K562 (cell line): Measurements from ENCODE around the gene CYB5R4. TPM values are rescaled to one million over a fixed set of nuclear protein-coding genes. Genes with fewer than 3 reads are reported as not detected.

Experiments used
- ADNP ChIP-seq: fragments of 200-800 bp; sonication (Bioruptor generic); IDR thresholded peaks from 2 replicates; pipeline ENCODE4 v1.6.1; 2016; ENCODE audit warnings: missing genetic modification characterization, missing compliant biosample characterization
- ARID1B ChIP-seq: fragments of 450-650 bp; IDR thresholded peaks from 2 replicates; pipeline ENCODE4 v1.6.1; 2016; ENCODE audit warnings: antibody characterized with exemption, mild to moderate bottlenecking, inconsistent platforms
- ATF3 ChIP-seq, 2 experiments: fragments of 450-650 bp in 1 of 2; sonication (generic) in 1 of 2; formaldehyde crosslinking in 1 of 2; IDR thresholded peaks in 1 of 2; conservative IDR thresholded peaks in 1 of 2; 2 replicates each; pipeline versions ENCODE4 v1.6.1 to v1.8.1; 2016 to 2023; ENCODE audit warnings: mild to moderate bottlenecking in 2 of 2, moderate library complexity in 2 of 2, inconsistent platforms in 1 of 2, missing genetic modification reagents in 1 of 2
- BHLHE40 ChIP-seq: IDR thresholded peaks from 2 replicates; pipeline ENCODE4 v1.6.1; 2011; ENCODE audit warnings: low read length, improper control_type of control experiment
- CHD4 ChIP-seq: fragments of 200-600 bp; sonication (generic); IDR thresholded peaks from 3 replicates; pipeline ENCODE4 v1.6.1; 2012; ENCODE audit warnings: low read depth, mild to moderate bottlenecking, mixed read lengths, low read length, inconsistent platforms; ENCODE audit not compliant: insufficient read depth, insufficient replicate concordance, poor library complexity, severe bottlenecking
- E2F8 ChIP-seq: fragments of 450-650 bp; IDR thresholded peaks from 2 replicates; pipeline ENCODE4 v1.7.1; 2018; ENCODE audit warnings: mild to moderate bottlenecking, low read depth; ENCODE audit not compliant: partially characterized antibody
- JUN ChIP-seq, 2 experiments: sonication (generic) in 1 of 2; formaldehyde crosslinking in 1 of 2; IDR thresholded peaks; 2 replicates each; pipeline versions ENCODE4 v1.6.1 to v1.8.0; 2012 to 2022; ENCODE audit warnings: borderline replicate concordance in 2 of 2, mild to moderate bottlenecking in 2 of 2, improper control_type of control experiment in 1 of 2, low read depth in 1 of 2, low read length in 1 of 2, missing genetic modification reagents in 1 of 2
- JUNB ChIP-seq: fragments of 450-650 bp; formaldehyde crosslinking; conservative IDR thresholded peaks from 2 replicates; pipeline ENCODE4 v1.4.0; 2020; ENCODE audit warnings: mild to moderate bottlenecking
- KDM4B ChIP-seq, 2 experiments: fragments of 450-650 bp in 1 of 2; sonication (generic) in 1 of 2; IDR thresholded peaks; 2 replicates each; pipeline ENCODE4 v1.6.1; 2016 to 2017; ENCODE audit warnings: borderline replicate concordance in 2 of 2, antibody characterized with exemption in 1 of 2, low read depth in 1 of 2, mild to moderate bottlenecking in 1 of 2
- L3MBTL2 ChIP-seq: fragments of 450-650 bp; IDR thresholded peaks from 2 replicates; pipeline ENCODE4 v1.6.1; 2016; ENCODE audit warnings: mild to moderate bottlenecking, moderate library complexity
- MTF1 ChIP-seq: fragments of 250-450 bp; sonication (Bioruptor Pico); IDR thresholded peaks from 2 replicates; pipeline ENCODE4 v1.9.0; 2021; ENCODE audit warnings: moderate library complexity, mild to moderate bottlenecking, inconsistent platforms, borderline replicate concordance
- NFIX ChIP-seq: fragments of 250-450 bp; sonication (Bioruptor Pico); IDR thresholded peaks from 2 replicates; pipeline ENCODE4 v1.4.0; 2020; ENCODE audit warnings: low read depth, mild to moderate bottlenecking, moderate library complexity
- PTRF ChIP-seq: fragments of 450-650 bp; IDR thresholded peaks from 2 replicates; pipeline ENCODE4 v1.6.1; 2016; ENCODE audit warnings: mild to moderate bottlenecking, missing genetic modification characterization, missing compliant biosample characterization
- RAD51 ChIP-seq: fragments of 450-650 bp; IDR thresholded peaks from 2 replicates; pipeline ENCODE4 v1.7.1; 2016; ENCODE audit warnings: low read depth, mild to moderate bottlenecking, borderline replicate concordance
- RCOR1 ChIP-seq, 2 experiments: IDR thresholded peaks; 2 replicates each; pipeline ENCODE4 v1.6.1; 2012; ENCODE audit warnings: low read depth in 2 of 2, low read length in 2 of 2, borderline replicate concordance in 1 of 2, improper control_type of control experiment in 1 of 2
- SMC3 ChIP-seq: conservative IDR thresholded peaks from 2 replicates; pipeline ENCODE4 v1.6.1; 2011; ENCODE audit warnings: low read depth, low read length, improper control_type of control experiment; ENCODE audit not compliant: insufficient read depth
- SOX6 ChIP-seq: fragments of 450-650 bp; IDR thresholded peaks from 2 replicates; pipeline ENCODE4 v1.6.1; 2014; ENCODE audit warnings: mild to moderate bottlenecking
- TEAD4 ChIP-seq, 2 experiments: sonication (generic) in 1 of 2; formaldehyde crosslinking in 1 of 2; IDR thresholded peaks; 2 replicates each; pipeline versions ENCODE4 v1.6.1 to v1.8.0; 2012 to 2022; ENCODE audit warnings: borderline replicate concordance in 1 of 2, inconsistent platforms in 1 of 2, low read length in 1 of 2, mild to moderate bottlenecking in 1 of 2, missing genetic modification reagents in 1 of 2
- THRA ChIP-seq: fragments of 450-650 bp; IDR thresholded peaks from 2 replicates; pipeline ENCODE4 v1.6.1; 2017; ENCODE audit warnings: mild to moderate bottlenecking, moderate library complexity
- ZBTB17 ChIP-seq: fragments of 450-650 bp; formaldehyde crosslinking; IDR thresholded peaks from 2 replicates; pipeline ENCODE4 v1.4.0; 2020; ENCODE audit warnings: mild to moderate bottlenecking
- ZNF511 ChIP-seq: sonication (generic); formaldehyde crosslinking; IDR thresholded peaks from 2 replicates; pipeline ENCODE4 v1.8.0; 2022; ENCODE audit warnings: mild to moderate bottlenecking, missing genetic modification reagents
- ZNF76 ChIP-seq: fragments of 250-450 bp; sonication (Bioruptor Pico); IDR thresholded peaks from 2 replicates; pipeline ENCODE4 v1.4.0; 2020; ENCODE audit warnings: mild to moderate bottlenecking, moderate library complexity, borderline replicate concordance
- polyA plus RNA-seq, 8 experiments: library from polyadenylated mRNA; depleted of rRNA in 4 of 8; stranded (reverse) in 5 of 8; unstranded in 3 of 8; fragments of >200 nt; fragmentation: Nextera tagmentation in 2 of 8; fragmentation: Illumina TruSeq in 1 of 8; extraction: Ambion mirVana in 2 of 8; extraction: Trizol in 1 of 8; gene quantifications; 2 replicates each; pipeline versions ENCODE4 v1.2.1 to v1.2.3, GENCODE V29; 2011 to 2014; ENCODE audit warnings: inconsistent platforms in 1 of 8, missing spikeins in 1 of 8
- total RNA-seq, 7 experiments: library from RNA; depleted of rRNA in 6 of 7; stranded (reverse); fragments of >200 nt in 6 of 7; fragmentation: Illumina TruSeq in 2 of 7; extraction: Trizol in 2 of 7; gene quantifications; 2 replicates each; pipeline versions ENCODE4 v1.2.1 to v1.2.3, GENCODE V29; 2011 to 2021; ENCODE audit warnings: low replicate concordance in 1 of 7

CYB5R4 gene
- total and polyA plus RNA-seq, 9 of the 15 experiments (the other 6 are each of a cell fraction or from before 2014, with no cell fraction given): 5.9 to 23.1 (median 19.0) TPM

DNA sequence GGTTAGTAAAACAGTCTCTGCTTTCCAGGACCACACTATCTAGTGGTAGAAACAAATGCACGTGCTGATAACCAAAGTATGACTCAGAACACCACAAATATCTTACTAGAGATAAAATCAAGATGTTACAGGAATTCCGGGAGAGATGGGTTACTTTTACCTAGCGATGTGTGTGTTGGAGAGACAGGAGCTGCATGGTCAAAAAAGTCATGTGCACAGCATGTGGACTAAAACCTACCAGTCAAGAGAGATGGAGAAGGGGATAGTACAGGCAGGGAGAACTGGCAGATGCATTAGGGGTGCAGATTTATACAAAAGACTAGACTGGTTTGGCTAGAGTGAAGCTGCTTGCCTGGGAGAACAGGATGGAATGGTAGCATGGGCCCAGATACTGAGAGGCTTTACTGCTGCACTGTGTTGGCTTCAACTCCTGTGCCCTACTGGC is 98.8 kb downstream of the CYB5R4 start (continued):
- TF ChIP-seq CHD4 (no peak), SMC3 (no peak), RAD51 (no peak), TEAD4 (IDR thresholded peaks at IDR 0.05; ENCODE audit: low read length) (peak; percentile 50; the same call in 1 of the 2 replicates), TEAD4 (CRISPR knock-in tag; IDR thresholded peaks at IDR 0.05; ENCODE audit: borderline replicate concordance) (no peak), MTF1 (CRISPR knock-in tag) (no peak), ZBTB17 (CRISPR knock-in tag) (no peak), NFIX (no peak), ZNF511 (CRISPR knock-in tag) (no peak), BHLHE40 (peak; percentile 56), ZNF76 (CRISPR knock-in tag) (no peak), SOX6 (peak; percentile 34; the same call in 1 of the 2 replicates), ADNP (tag) (0 out of 2 replicates have a peak, but pooled peaks have one; percentile 15), KDM4B (IDR thresholded peaks at IDR 0.05; ENCODE audit: borderline replicate concordance in 2 of 2, low read depth in 1 of 2) (no peak), ATF3 (IDR thresholded peaks at IDR 0.05) (peak; percentile 62; the same call in 1 of the 2 replicates), ATF3 (CRISPR knock-in tag; conservative IDR thresholded peaks at IDR 0.05) (no peak), THRA (no peak), PTRF (tag) (no peak), L3MBTL2 (peak; percentile 56; the same call in 1 of the 2 replicates), JUN (IDR thresholded peaks at IDR 0.05; ENCODE audit: borderline replicate concordance, low read depth, low read length) (no peak), JUN (CRISPR knock-in tag; IDR thresholded peaks at IDR 0.05; ENCODE audit: borderline replicate concordance) (no peak), ARID1B (peak; percentile 42; the same call in 1 of the 2 replicates), RCOR1 (IDR thresholded peaks at IDR 0.05; ENCODE audit: borderline replicate concordance in 1 of 2, low read depth in 2 of 2, low read length in 2 of 2) (no peak), JUNB (CRISPR knock-in tag) (no peak), E2F8 (no peak)
